GM12864 (cell line): Measurements from ENCODE around the gene SUCO.

Source experiments
- DNase-seq: peaks from one replicate; pipeline ENCODE4 v3.0.0-alpha.2; 2011; ENCODE audit warnings: low read depth
- H3K4me3 ChIP-seq: 2 replicates; pipeline ENCODE4 v1.5.1; 2011; ENCODE audit warnings: mild to moderate bottlenecking, low read depth, low read length, control low read depth
- TF ChIP-seq, protein P1 (sequence below): IDR thresholded peaks from 2 replicates; pipeline ENCODE4 v1.5.1; 2011; ENCODE audit warnings: low read depth, mild to moderate bottlenecking, moderate library complexity, low read length, control low read depth, inconsistent platforms; ENCODE audit errors: missing control alignments

Gene SUCO

GRCh38 chr1:172532183-172532699, 709 bp upstream of the SUCO start:
- peak overlapping the region; percentile 68 for H3K4me3 ChIP-seq
- DNase-seq, result peak; percentile 98
- TF ChIP-seq, protein P1, sequence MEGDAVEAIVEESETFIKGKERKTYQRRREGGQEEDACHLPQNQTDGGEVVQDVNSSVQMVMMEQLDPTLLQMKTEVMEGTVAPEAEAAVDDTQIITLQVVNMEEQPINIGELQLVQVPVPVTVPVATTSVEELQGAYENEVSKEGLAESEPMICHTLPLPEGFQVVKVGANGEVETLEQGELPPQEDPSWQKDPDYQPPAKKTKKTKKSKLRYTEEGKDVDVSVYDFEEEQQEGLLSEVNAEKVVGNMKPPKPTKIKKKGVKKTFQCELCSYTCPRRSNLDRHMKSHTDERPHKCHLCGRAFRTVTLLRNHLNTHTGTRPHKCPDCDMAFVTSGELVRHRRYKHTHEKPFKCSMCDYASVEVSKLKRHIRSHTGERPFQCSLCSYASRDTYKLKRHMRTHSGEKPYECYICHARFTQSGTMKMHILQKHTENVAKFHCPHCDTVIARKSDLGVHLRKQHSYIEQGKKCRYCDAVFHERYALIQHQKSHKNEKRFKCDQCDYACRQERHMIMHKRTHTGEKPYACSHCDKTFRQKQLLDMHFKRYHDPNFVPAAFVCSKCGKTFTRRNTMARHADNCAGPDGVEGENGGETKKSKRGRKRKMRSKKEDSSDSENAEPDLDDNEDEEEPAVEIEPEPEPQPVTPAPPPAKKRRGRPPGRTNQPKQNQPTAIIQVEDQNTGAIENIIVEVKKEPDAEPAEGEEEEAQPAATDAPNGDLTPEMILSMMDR, result no peak

DNA sequence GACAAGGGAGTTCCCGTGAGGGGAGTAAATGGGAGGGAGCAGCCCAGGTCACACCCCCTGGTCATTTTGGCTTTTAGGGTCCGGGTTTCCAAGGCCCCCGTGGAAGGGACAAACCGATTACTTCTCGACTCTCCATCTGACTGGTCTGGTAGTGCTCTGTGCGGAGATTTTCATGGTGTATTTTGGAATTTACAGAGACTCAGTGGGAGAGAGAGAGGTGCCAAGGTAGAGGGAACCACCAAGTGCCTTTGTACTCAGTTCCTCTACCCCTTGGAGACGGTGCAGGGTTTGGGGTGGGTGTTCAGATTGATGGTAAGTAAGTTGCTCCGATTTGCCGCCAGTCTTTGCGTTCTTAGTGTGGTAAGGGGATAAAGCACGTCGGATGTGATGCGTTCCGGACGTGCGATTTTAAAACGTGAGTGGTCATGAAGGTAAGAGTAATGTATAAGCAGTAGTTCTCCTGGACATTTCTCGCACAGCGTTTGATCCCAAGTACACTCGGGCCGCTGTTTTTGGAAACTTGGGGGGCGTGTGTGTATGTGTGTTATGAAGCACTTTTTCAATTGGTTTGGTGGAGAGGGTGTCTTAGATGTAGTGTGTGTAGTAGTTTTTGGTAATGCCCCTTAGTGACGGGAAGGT, 682 bp downstream of the SUCO start:
- H3K4me3 ChIP-seq, result peak overlapping the region; percentile 68
- DNase-seq, result no peak
- TF ChIP-seq, protein P1, result no peak

- TF ChIP-seq, protein P1, result no peak
- no peak for DNase-seq
- H3K4me3 ChIP-seq, result no peak overlapping the region
These were observed 3.3 kb downstream of the SUCO start for GRCh38 chr1:172536256-172536655.

GRCh38 chr1:172537366-172537765, 4.4 kb downstream of the SUCO start:
- TF ChIP-seq, protein P1, result no peak
- DNase-seq, result no peak

GRCh38 chr1:172537827-172538391, 5.0 kb downstream of the SUCO start:
- TF ChIP-seq, protein P1, result no peak
- no peak overlapping the region for H3K4me3 ChIP-seq
- no peak for DNase-seq

More at GRCh38 chr1:172537366-172537765, 4.4 kb downstream of the SUCO start:
- no peak overlapping the region for H3K4me3 ChIP-seq

DNA sequence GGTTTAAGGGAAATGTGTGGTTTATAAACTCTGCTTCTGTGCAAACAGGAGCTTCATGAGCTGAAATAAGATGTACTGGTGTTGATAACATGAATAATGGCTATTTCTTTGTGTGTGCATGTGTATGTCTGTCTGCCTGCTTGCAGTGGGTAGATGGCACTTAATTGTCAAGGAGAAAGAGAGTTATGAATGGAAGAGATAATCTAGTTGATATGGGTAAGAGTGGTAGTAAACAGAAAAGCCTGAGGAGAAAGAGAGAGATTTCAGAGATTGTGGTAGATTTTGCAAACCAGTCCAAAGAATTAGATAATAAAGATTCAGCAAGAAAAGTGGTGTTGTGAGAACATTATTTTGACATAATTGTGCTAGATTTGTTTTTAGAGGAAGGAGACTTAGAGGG, 7.7 kb downstream of the SUCO start:
- DNase-seq, result no peak
- H3K4me3 ChIP-seq, result no peak overlapping the region
- TF ChIP-seq, protein P1, result no peak
